Stimulated activated memory B cell treated with anti-CD40 and anti-IgM and Interleukin-4, amounts not matched to agents 10 μg/mL and 1 μg/mL and 100 μg/mL, for 72 hours (primary cell): ENCODE results near the gene RPP40.
A peak's percentile ranks its signal among the peaks of the same experiment; 100 is the strongest.
"Not testable (repeated sequence)": the region's sequence is repeated elsewhere in the genome, so short reads cannot be mapped to it uniquely, and the experiment has no call there.

Source experiments
- ATAC-seq: fragments of 150-1000 bp; cut with Tn5 transposase; 2 replicates; pipeline ENCODE4 v1.10.0; 2021
- H3K27ac Mint-ChIP-seq: one replicate; pipeline ENCODE4 v1.8.0; 2022; ENCODE audit warnings: mild to moderate bottlenecking, mixed read lengths
- H3K27me3 Mint-ChIP-seq: one replicate; pipeline ENCODE4 v1.8.0; 2022; ENCODE audit warnings: mixed read lengths
- H3K36me3 Mint-ChIP-seq: one replicate; pipeline ENCODE4 v1.8.0; 2022; ENCODE audit warnings: mixed read lengths
- H3K4me1 Mint-ChIP-seq: one replicate; pipeline ENCODE4 v1.8.0; 2022; ENCODE audit warnings: mixed read lengths
- H3K4me3 Mint-ChIP-seq: one replicate; pipeline ENCODE4 v1.8.0; 2022; ENCODE audit warnings: mild to moderate bottlenecking, moderate library complexity, mixed read lengths
- H3K9me3 Mint-ChIP-seq: one replicate; pipeline ENCODE4 v1.8.0; 2022; ENCODE audit warnings: mixed read lengths

Gene RPP40

GRCh38 chr6:5030596-5031136 lies 26.8 kb upstream of the RPP40 start:
- Mint-ChIP-seq H3K36me3 (no peaks in the 10 kb centered on the region), H3K4me1 (peaks cover 19% of the 10 kb centered on the region), H3K9me3 (no peaks in the 10 kb centered on the region), H3K27ac (no peak overlapping the region), H3K27me3 (peaks cover 9% of the 10 kb centered on the region), H3K4me3 (no peak overlapping the region)
- ATAC-seq, result peak; percentile 86

GRCh38 chr6:5029609-5030008 lies 25.8 kb upstream of the RPP40 start:
- H3K9me3 Mint-ChIP-seq, result no peaks in the 10 kb centered on the region
- H3K27me3 Mint-ChIP-seq, result peaks cover 19% of the 10 kb centered on the region

GRCh38 chr6:5028921-5029320 lies 25.1 kb upstream of the RPP40 start:
- peaks cover 21% of the 10 kb centered on the region for H3K27me3 Mint-ChIP-seq
- H3K4me1 Mint-ChIP-seq, result peaks cover 14% of the 10 kb centered on the region

More at GRCh38 chr6:5029609-5030008, 25.8 kb upstream of the RPP40 start:
- Mint-ChIP-seq H3K4me3 (no peak overlapping the region), H3K27ac (no peak overlapping the region), H3K4me1 (peaks cover 19% of the 10 kb centered on the region), H3K36me3 (peaks cover 10% of the 10 kb centered on the region)
- ATAC-seq, result no peak

GRCh38 chr6:5028301-5028700 lies 24.5 kb upstream of the RPP40 start:
- ATAC-seq, result no peak
- peaks cover 21% of the 10 kb centered on the region for H3K27me3 Mint-ChIP-seq
- no peak overlapping the region for H3K27ac Mint-ChIP-seq
- peaks cover 13% of the 10 kb centered on the region for H3K4me1 Mint-ChIP-seq
- H3K36me3 Mint-ChIP-seq, result peaks cover 10% of the 10 kb centered on the region
- H3K9me3 Mint-ChIP-seq, result no peaks in the 10 kb centered on the region
- no peak overlapping the region for H3K4me3 Mint-ChIP-seq

More at GRCh38 chr6:5028921-5029320, 25.1 kb upstream of the RPP40 start:
- no peaks in the 10 kb centered on the region for H3K9me3 Mint-ChIP-seq
- no peak for ATAC-seq
- peaks cover 10% of the 10 kb centered on the region for H3K36me3 Mint-ChIP-seq
- H3K4me3 Mint-ChIP-seq, result no peak overlapping the region
- no peak overlapping the region for H3K27ac Mint-ChIP-seq

GRCh38 chr6:5025911-5026819 lies 22.3 kb upstream of the RPP40 start:
- no peak for ATAC-seq
- peaks cover 18% of the 10 kb centered on the region for H3K36me3 Mint-ChIP-seq
- H3K4me1 Mint-ChIP-seq, result peaks cover 13% of the 10 kb centered on the region
- peak overlapping the region; percentile 72 for H3K27ac Mint-ChIP-seq
- H3K9me3 Mint-ChIP-seq, result no peaks in the 10 kb centered on the region
- peak overlapping the region; percentile 75 for H3K4me3 Mint-ChIP-seq
- H3K27me3 Mint-ChIP-seq, result peaks cover 21% of the 10 kb centered on the region

GRCh38 chr6:5023923-5024322 lies 20.1 kb upstream of the RPP40 start:
- Mint-ChIP-seq H3K9me3 (no peaks in the 10 kb centered on the region), H3K4me1 (peaks cover 7% of the 10 kb centered on the region), H3K27ac (no peak overlapping the region), H3K4me3 (no peak overlapping the region), H3K36me3 (peaks cover 30% of the 10 kb centered on the region), H3K27me3 (peaks cover 21% of the 10 kb centered on the region)
- no peak for ATAC-seq

GRCh38 chr6:5020142-5020541 lies 16.3 kb upstream of the RPP40 start:
- Mint-ChIP-seq H3K36me3 (peaks cover 49% of the 10 kb centered on the region), H3K4me1 (no peaks in the 10 kb centered on the region), H3K27me3 (peaks cover 7% of the 10 kb centered on the region), H3K4me3 (no peak overlapping the region), H3K9me3 (peaks cover 7% of the 10 kb centered on the region), H3K27ac (no peak overlapping the region)
- ATAC-seq, result no peak

- H3K4me3 Mint-ChIP-seq, result no peak overlapping the region
- peaks cover 6% of the 10 kb centered on the region for H3K27me3 Mint-ChIP-seq
- peaks cover 7% of the 10 kb centered on the region for H3K9me3 Mint-ChIP-seq
- peaks cover 31% of the 10 kb centered on the region for H3K36me3 Mint-ChIP-seq
- H3K27ac Mint-ChIP-seq, result no peak overlapping the region
- no peak for ATAC-seq
- H3K4me1 Mint-ChIP-seq, result no peaks in the 10 kb centered on the region
Measured at GRCh38 chr6:5014072-5014561, 10.3 kb upstream of the RPP40 start.

GRCh38 chr6:5012519-5012918 lies 8.7 kb upstream of the RPP40 start:
- Mint-ChIP-seq H3K27me3 (peaks cover 6% of the 10 kb centered on the region), H3K36me3 (peaks cover 19% of the 10 kb centered on the region), H3K9me3 (peaks cover 4% of the 10 kb centered on the region), H3K27ac (no peak overlapping the region), H3K4me1 (no peaks in the 10 kb centered on the region), H3K4me3 (no peak overlapping the region)
- no peak for ATAC-seq

GRCh38 chr6:5011346-5011745 lies 7.5 kb upstream of the RPP40 start:
- Mint-ChIP-seq H3K4me3 (no peak overlapping the region), H3K27ac (no peak overlapping the region), H3K9me3 (no peaks in the 10 kb centered on the region), H3K4me1 (no peaks in the 10 kb centered on the region), H3K36me3 (peaks cover 7% of the 10 kb centered on the region), H3K27me3 (peaks cover 6% of the 10 kb centered on the region)
- no peak for ATAC-seq

- Mint-ChIP-seq H3K4me3 (no peak overlapping the region), H3K27ac (no peak overlapping the region), H3K9me3 (no peaks in the 10 kb centered on the region), H3K4me1 (no peaks in the 10 kb centered on the region), H3K36me3 (peaks cover 6% of the 10 kb centered on the region), H3K27me3 (peaks cover 6% of the 10 kb centered on the region)
- no peak for ATAC-seq
Measured at GRCh38 chr6:5007531-5007930, 3.7 kb upstream of the RPP40 start.

- no peaks in the 10 kb centered on the region for H3K4me1 Mint-ChIP-seq
- H3K27me3 Mint-ChIP-seq, result peaks cover 5% of the 10 kb centered on the region
- H3K36me3 Mint-ChIP-seq, result peaks cover 10% of the 10 kb centered on the region
- H3K9me3 Mint-ChIP-seq, result no peaks in the 10 kb centered on the region
- no peak for ATAC-seq
- no peak overlapping the region for H3K27ac Mint-ChIP-seq
- H3K4me3 Mint-ChIP-seq, result no peak overlapping the region
Measured at GRCh38 chr6:5006222-5006621, 2.4 kb upstream of the RPP40 start.

- not testable (repeated sequence) for H3K36me3 Mint-ChIP-seq, ATAC-seq, H3K27me3 Mint-ChIP-seq, H3K9me3 Mint-ChIP-seq, H3K4me1 Mint-ChIP-seq, H3K4me3 Mint-ChIP-seq
- peak overlapping the region; percentile 97 for H3K27ac Mint-ChIP-seq
Measured at GRCh38 chr6:5005038-5005433, 1.2 kb upstream of the RPP40 start.

GRCh38 chr6:5004373-5005037 lies 668 bp upstream of the RPP40 start:
- no peak for ATAC-seq
- peak overlapping the region; percentile 94 for H3K4me3 Mint-ChIP-seq
- H3K27me3 Mint-ChIP-seq, result no peaks in the 10 kb centered on the region
- H3K9me3 Mint-ChIP-seq, result no peaks in the 10 kb centered on the region
- H3K36me3 Mint-ChIP-seq, result peaks cover 15% of the 10 kb centered on the region
- H3K27ac Mint-ChIP-seq, result peak overlapping the region; percentile 97
- H3K4me1 Mint-ChIP-seq, result no peaks in the 10 kb centered on the region

GRCh38 chr6:4999586-4999985 lies 4.3 kb downstream of the RPP40 start:
- no peaks in the 10 kb centered on the region for H3K4me1 Mint-ChIP-seq
- H3K36me3 Mint-ChIP-seq, result peaks cover 57% of the 10 kb centered on the region
- no peak overlapping the region for H3K27ac Mint-ChIP-seq
- no peak for ATAC-seq
- no peaks in the 10 kb centered on the region for H3K9me3 Mint-ChIP-seq
- no peak overlapping the region for H3K4me3 Mint-ChIP-seq
- H3K27me3 Mint-ChIP-seq, result no peaks in the 10 kb centered on the region
